MG63 (cell line): Measurements from ENCODE around the gene USP9X. TPM values are rescaled to one million over a fixed set of nuclear protein-coding genes. Genes with fewer than 3 reads are reported as not detected.
"Not testable (repeated sequence)": the region's sequence is repeated elsewhere in the genome, so short reads cannot be mapped to it uniquely, and the experiment has no call there.

Experiments
- DNase-seq: peaks from one replicate; pipeline ENCODE4 v3.0.0-alpha.2; 2020
- H3K27me3 ChIP-seq: fragments of 250-450 bp; sonication (Bioruptor Pico); 2 replicates; pipeline ENCODE4 v1.5.1; 2020; ENCODE audit warnings: mild to moderate bottlenecking, moderate library complexity
- H3K36me3 ChIP-seq: fragments of 250-450 bp; sonication (Bioruptor Pico); 2 replicates; pipeline ENCODE4 v1.5.1; 2020; ENCODE audit warnings: mild to moderate bottlenecking, moderate library complexity
- H3K4me3 ChIP-seq: fragments of 250-450 bp; sonication (Bioruptor Pico); 2 replicates; pipeline ENCODE4 v1.5.1; 2020; ENCODE audit warnings: mild to moderate bottlenecking, moderate library complexity
- H3K9me3 ChIP-seq: fragments of 250-450 bp; sonication (Bioruptor Pico); 2 replicates; pipeline ENCODE4 v1.5.1; 2020; ENCODE audit warnings: mild to moderate bottlenecking, moderate library complexity
- total RNA-seq: library from RNA; depleted of rRNA; stranded (reverse); fragments of >200 nt; shearing (Covaris generic); gene quantifications from 2 replicates; pipeline ENCODE4 v1.2.3, GENCODE V29; 2014; ENCODE audit warnings: low replicate concordance; rRNA removed

USP9X gene
- total RNA-seq, 1 experiment from 2014 or later = 13.3 TPM

DNA sequence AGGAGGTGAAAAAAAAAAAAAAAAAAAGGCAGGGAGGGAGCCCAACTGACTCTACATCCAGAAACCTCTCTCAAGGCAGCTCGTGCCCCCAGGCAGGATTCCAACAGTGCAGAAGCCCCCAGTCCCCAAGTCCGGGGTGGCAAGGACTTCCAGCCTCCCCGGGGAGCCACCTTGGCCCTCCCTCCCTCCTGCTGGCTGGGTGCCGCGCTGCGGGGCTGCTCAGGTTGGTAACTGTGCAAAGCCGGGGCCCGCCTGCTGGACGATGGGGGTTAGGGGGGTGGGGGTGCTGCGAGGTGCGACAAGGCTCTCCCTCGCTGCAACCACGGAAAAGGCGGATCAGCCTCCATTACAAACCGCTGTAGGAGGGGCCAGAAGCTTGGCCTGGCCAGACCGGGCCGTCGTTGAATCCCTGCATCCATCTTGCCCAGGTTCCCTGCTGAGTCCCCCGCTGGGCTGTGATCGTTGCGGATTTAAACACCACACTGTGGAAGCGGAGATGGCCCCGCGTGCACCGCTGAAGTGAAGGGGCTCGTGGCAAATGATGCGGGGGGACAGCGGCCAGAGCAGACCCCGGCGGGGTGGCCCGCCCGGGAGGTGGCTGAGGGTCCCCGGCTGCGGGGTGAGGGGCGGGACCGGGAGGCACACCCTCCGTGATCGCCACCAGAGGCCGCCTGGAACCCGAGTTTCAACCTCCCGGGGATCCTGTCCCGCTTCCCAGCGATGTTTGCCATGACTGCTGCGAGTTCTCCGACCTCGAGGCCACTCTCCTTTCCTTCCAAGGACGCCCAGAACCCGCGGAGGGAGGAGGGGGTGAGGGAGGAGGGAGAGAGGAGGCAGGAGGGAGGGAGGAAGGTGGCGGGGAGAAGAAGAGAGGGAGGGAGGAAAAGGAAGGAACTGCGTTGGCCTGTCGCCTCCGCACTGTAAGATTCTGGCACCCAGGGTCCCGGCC is 190.7 kb downstream of the USP9X start:
- Histone ChIP-seq H3K27me3 (no peaks in the 10 kb centered on the region), H3K36me3 (no peaks in the 10 kb centered on the region), H3K4me3 (peak overlapping the region; percentile 50), H3K9me3 (no peaks in the 10 kb centered on the region)
- peak; percentile 51 for DNase-seq

DNA sequence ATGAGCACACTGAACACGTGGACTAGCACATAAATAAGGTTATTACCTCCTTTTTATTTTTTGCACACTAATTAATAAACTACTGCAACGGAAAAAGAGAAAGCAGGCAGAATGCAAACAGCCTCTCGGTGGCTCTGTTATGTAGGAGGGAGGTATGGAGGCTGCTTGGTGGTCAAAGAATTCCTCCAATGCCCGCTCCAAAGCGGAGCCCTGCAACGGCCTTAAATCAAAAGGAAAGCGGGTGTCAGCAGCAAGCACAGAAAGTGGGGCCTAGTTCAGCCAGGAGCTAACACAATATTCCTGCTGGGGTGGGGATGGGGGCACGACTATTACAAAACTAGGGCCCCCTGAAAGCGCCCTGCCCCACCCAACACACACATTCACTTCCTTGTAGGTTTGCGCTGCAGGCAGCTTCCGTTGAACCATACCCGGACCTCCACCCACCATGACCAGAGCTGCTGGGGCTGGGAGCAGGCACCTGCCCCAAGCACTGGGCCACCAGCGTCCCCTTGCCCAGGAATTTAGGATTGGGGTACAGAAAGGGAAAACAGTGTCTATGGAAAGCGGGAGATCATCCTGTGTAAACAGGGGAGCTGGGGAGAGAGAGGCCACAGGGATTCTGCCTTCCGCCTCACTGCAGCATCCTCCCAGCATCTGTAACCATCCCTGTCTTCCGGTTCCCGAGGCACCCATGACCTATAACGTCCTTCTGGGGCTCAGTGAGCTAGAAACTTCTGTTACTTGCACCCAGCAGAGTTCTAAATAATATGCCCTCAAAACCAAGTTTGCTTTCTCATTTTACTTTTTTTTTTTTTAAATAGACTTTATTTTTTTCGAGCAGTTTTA is 191.6 kb downstream of the USP9X start:
- no peaks in the 10 kb centered on the region for H3K9me3 ChIP-seq
- H3K4me3 ChIP-seq = peak overlapping the region; percentile 50
- no peak for DNase-seq
- no peaks in the 10 kb centered on the region for H3K36me3 ChIP-seq
- no peaks in the 10 kb centered on the region for H3K27me3 ChIP-seq

GRCh38 chrX:41282307-41282706 is 197.1 kb downstream of the USP9X start:
- not testable (repeated sequence) for H3K27me3 ChIP-seq, H3K4me3 ChIP-seq, H3K36me3 ChIP-seq, H3K9me3 ChIP-seq, DNase-seq

- not testable (repeated sequence) for H3K9me3 ChIP-seq, H3K36me3 ChIP-seq, H3K4me3 ChIP-seq, H3K27me3 ChIP-seq, DNase-seq
These were observed 200.7 kb downstream of the USP9X start for GRCh38 chrX:41285928-41286327.

Other genes starting within 250 kb of the USP9X start
- gene DDX3X, start 248.7 kb downstream of the USP9X start, total RNA-seq = 94.9 and 143 TPM in 2 replicates